Type B pancreatic cell (in vitro differentiated cells): ENCODE measurements around the gene CCDC51. TPM values are rescaled to one million over a fixed set of nuclear protein-coding genes. Genes with fewer than 3 reads are reported as not detected.

Experiments used
- DNase-seq: peaks from one replicate; pipeline ENCODE4 v3.0.0; 2021; ENCODE audit warnings: mixed read lengths; ENCODE audit not compliant: unreplicated experiment; ENCODE audit errors: extremely low spot score
- H3K27ac Mint-ChIP-seq: 2 replicates; pipeline ENCODE4 v1.8.0; 2021; ENCODE audit warnings: mild to moderate bottlenecking, mixed read lengths
- H3K27me3 Mint-ChIP-seq: 2 replicates; pipeline ENCODE4 v1.8.0; 2021; ENCODE audit warnings: mixed read lengths
- H3K36me3 Mint-ChIP-seq: 2 replicates; pipeline ENCODE4 v1.8.0; 2021; ENCODE audit warnings: mixed read lengths
- H3K4me1 Mint-ChIP-seq: one replicate; pipeline ENCODE4 v1.8.0; 2021; ENCODE audit warnings: mixed read lengths; ENCODE audit not compliant: unreplicated experiment
- H3K4me3 Mint-ChIP-seq: 2 replicates; pipeline ENCODE4 v1.8.0; 2021; ENCODE audit warnings: mild to moderate bottlenecking, mixed read lengths
- H3K9me3 Mint-ChIP-seq: 2 replicates; pipeline ENCODE4 v1.8.0; 2021; ENCODE audit warnings: mixed read lengths
- CTCF ChIP-seq: fragments of 200-600 bp; sonication (generic); conservative IDR thresholded peaks from 2 replicates; pipeline ENCODE4 v1.5.0; 2021; ENCODE audit warnings: antibody characterized with exemption, mild to moderate bottlenecking
- total RNA-seq: library from RNA; stranded (reverse); gene quantifications from 2 replicates; pipeline ENCODE4 v1.2.1, GENCODE V29; 2021; ENCODE audit warnings: low replicate concordance

The CCDC51 gene
- total RNA-seq, 1 donor from 2014 or later = 15.0 TPM

- Mint-ChIP-seq H3K27ac (no peak overlapping the region), H3K4me3 (no peak overlapping the region), H3K9me3 (no peaks in the 10 kb centered on the region), H3K36me3 (peaks cover 18% of the 10 kb centered on the region), H3K4me1 (no peaks in the 10 kb centered on the region), H3K27me3 (no peaks in the 10 kb centered on the region)
- no peak for TF ChIP-seq CTCF
- peak; percentile 43 for DNase-seq
Measured at GRCh38 chr3:48411041-48411588, 28.8 kb downstream of the CCDC51 start.

GRCh38 chr3:48410205-48411040 is 29.5 kb downstream of the CCDC51 start:
- peak; percentile 50 for DNase-seq
- H3K27me3 Mint-ChIP-seq = no peaks in the 10 kb centered on the region

GRCh38 chr3:48409291-48410201 is 30.4 kb downstream of the CCDC51 start:
- no peak overlapping the region for H3K4me3 Mint-ChIP-seq
- no peak overlapping the region for H3K27ac Mint-ChIP-seq
- H3K27me3 Mint-ChIP-seq = no peaks in the 10 kb centered on the region
- no peak for TF ChIP-seq CTCF
- peak; percentile 65 for DNase-seq
- H3K4me1 Mint-ChIP-seq = no peaks in the 10 kb centered on the region
- peaks cover 20% of the 10 kb centered on the region for H3K36me3 Mint-ChIP-seq
- no peaks in the 10 kb centered on the region for H3K9me3 Mint-ChIP-seq

More at GRCh38 chr3:48410205-48411040, 29.5 kb downstream of the CCDC51 start:
- H3K27ac Mint-ChIP-seq = no peak overlapping the region
- no peaks in the 10 kb centered on the region for H3K9me3 Mint-ChIP-seq
- H3K4me3 Mint-ChIP-seq = no peak overlapping the region
- H3K4me1 Mint-ChIP-seq = no peaks in the 10 kb centered on the region
- no peak for TF ChIP-seq CTCF
- peaks cover 20% of the 10 kb centered on the region for H3K36me3 Mint-ChIP-seq

- Mint-ChIP-seq H3K36me3 (peaks cover 20% of the 10 kb centered on the region), H3K27ac (peak overlapping the region; percentile 84), H3K4me3 (peak overlapping the region; percentile 15)
Measured at GRCh38 chr3:48408823-48409281, 31.1 kb downstream of the CCDC51 start.

More at GRCh38 chr3:48408823-48409281, 31.1 kb downstream of the CCDC51 start:
- no peaks in the 10 kb centered on the region for H3K27me3 Mint-ChIP-seq
- peak; percentile 58 for DNase-seq
- no peak for TF ChIP-seq CTCF
- H3K9me3 Mint-ChIP-seq = no peaks in the 10 kb centered on the region
- H3K4me1 Mint-ChIP-seq = no peaks in the 10 kb centered on the region
